ENCODE measurements around the gene OR8K3.

The OR8K3 gene

DNA sequence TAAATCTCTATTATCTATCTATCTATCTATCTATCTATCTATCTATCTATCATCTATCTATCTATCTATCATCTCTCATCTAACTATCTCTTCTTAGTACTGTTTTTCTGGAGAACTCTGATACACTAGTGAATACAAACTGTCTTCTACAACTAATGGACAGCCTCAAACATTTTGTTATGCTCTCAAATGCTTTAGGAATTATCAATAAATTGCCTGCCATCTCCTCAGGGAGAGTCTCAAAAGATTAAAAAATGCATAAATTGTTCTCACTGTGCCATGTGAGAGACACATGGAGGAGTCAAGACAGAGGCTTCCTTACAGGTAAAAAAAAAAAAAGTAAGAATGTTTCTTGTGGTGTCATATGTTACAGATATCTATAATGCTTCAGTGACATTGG is at the start of gene OR8K3:
Gene OR8K3 (plus strand): TSS at position 301 of the 400 bp plus-strand sequence. CDS start 3,163 bp downstream, outside the sequence.
- no peak for DNase-seq

DNA sequence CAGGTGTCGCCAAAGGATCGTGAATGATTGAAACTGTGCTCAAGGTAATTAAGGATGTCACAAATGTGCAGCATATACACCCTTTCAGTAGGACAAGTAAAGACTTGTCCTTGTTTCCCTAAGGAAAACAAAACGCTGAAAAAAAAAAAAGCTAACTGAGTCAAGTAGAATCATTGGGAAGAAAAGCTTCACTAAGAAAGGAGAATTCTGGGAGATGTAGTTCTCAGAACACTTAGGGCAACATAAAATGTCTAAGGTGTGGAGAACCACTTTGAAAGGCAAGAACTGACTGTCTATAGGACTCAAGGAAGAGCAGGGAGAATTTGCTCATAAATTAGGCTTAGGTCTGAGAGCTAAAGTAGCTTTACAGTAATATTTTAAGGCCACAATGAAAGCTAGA is 43.9 kb upstream of the OR8K3 start:
- no peak for DNase-seq

DNA sequence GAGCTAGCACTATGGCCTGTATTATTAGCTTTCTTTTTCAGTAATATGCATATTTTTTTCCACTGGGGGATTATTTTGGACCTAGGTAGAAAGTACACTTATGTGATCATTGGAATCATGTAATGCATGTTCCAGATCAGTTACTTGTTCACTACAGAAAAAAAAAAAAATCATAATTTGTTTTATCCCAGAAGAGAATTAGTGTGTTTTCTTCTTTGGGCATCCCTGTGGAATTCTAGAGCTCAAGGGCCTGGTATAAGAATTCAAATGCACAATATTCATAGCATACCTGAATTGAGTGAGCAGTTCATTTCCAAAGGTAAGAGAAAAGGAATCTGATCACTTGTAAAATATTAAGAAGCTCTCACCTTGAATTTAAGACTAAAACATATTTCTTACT is 41.1 kb upstream of the OR8K3 start, which contains the start of gene OR5T1:
Gene OR5T1 (plus strand): TSS at position 301 of the 400 bp plus-strand sequence. CDS start 1,485 bp downstream, outside the sequence.
- DNase-seq, result no peak

DNA sequence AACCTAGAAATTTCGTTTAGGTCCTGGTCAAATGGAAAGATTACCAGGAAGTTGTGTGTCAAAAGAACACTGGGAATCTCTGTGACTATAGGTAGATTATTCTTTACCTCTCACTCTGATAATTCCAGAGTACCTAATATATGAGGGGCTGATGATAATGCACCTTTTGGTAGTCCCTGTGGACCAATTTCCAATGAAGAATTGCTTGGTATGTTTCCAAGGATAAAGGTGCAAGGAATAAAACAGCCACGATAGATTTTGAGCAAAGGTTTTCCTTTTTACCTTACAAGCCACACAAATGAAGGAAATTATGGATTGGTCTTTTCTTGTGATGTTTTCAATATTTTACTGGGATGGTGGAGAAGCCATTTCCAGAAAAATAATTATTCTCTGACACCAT is 22.8 kb upstream of the OR8K3 start, which contains the start of gene OR8H1:
Gene OR8H1 (minus strand): TSS at position 101 of the 400 bp plus-strand sequence. CDS start 1,192 bp downstream, outside the sequence.
- DNase-seq, result no peak

DNA sequence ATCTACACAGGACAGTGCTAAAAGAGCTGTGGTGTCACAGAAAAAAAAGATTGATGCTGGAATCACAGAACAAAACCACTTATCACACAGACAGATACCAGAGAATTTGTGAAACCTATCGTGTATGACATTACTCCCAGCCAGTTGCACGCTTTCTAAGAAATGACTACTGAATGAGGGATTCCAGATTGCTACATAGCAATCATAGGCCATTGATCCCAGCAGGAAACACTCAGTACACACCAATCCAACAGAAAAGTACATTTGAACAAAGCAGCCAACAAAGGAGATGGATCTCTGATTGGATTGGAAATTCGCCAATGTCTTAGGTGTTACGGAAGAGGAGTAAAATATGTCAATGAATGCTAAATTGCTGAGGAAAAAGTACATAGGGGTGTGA is 18.0 kb upstream of the OR8K3 start:
- DNase-seq, result no peak

DNA sequence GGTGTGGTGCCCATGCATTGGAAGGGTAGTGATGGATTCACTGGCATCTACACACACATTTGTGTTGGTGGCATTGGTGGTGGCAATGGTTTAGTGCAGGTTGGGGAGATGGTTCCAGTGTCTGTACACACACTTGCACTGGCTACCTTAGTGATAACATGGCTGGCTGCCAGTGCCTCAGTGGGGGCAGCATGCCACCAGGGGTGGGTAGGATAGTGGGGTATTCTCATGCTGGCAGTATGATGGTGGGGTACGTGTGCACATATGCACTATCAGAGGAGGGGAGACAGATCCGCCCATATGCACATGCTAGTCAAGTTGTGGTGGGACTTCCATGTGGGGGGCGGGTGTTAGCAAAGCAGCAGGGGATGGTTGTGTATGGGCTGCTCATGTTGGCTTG is 7.1 kb upstream of the OR8K3 start:
- DNase-seq, result no peak

DNA sequence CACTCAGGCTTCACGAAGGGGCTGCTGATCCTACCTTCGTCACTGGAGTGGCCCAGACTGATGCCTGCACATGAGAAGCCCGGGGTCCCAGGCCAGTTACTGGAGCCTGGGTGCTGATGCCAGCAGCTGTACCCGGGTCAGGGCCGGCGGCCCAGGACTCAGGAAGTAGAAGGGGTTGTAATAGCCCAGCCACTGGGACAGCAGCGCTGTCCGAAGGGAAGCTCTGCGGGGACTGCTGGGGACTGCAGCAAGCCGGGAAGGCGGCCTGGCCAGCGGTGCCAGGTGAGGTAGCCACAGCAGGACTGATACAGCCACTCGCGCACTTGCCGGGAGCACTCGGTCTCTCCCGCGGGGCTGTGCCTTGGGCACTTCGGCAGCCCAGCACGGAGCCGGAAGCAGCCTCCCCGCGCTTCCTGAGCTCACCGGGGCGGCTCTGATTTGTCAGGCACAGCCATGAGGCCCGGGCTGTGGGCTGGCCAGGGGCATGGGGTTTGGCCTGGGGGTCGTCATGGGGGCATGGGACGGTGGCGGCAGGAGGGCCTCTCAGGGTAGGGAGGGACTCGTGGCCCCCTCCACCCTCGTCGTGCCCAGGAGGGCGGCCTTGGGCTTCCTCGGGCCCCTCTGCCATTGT is 17.0 kb downstream of the OR8K3 start:
- DNase-seq, result no peak

DNA sequence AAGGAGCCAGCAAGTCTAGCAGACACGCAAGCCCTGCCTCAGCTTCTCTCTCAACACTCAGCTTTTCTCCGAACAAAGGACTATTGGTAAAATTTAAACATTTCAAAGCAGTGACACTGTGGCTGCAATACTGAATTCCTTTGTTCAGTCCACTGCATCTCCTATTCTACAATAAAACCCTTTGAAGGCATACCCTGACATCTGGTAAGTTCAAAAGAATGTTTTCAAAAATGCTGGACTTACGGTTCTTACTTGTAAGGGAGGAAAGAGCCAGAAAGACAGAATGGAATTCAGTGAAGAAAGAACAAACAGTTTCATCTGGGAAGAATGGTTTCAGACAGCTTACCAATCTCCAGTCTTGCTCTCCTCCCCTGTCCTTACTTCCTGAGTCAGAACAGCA is 18.2 kb downstream of the OR8K3 start:
- DNase-seq, result no peak

DNA sequence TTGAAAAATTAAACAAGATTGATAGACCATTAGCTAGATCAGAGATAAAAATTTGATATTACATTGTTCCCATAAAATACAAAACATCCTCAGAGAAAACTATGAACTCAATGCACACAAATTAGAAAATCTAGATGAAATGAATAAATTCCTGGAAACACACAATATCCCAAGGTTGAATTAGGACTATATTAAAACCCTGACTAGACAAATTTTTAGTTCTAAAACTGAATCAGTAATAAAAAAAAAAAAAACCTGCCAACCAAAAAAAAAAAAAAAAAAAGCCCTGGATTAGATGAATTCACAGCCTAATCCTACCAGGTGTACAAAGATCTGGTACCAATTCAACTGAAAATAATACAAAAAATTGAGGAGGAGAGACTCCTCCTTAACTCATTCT is 25.3 kb downstream of the OR8K3 start:
- no peak for DNase-seq

DNA sequence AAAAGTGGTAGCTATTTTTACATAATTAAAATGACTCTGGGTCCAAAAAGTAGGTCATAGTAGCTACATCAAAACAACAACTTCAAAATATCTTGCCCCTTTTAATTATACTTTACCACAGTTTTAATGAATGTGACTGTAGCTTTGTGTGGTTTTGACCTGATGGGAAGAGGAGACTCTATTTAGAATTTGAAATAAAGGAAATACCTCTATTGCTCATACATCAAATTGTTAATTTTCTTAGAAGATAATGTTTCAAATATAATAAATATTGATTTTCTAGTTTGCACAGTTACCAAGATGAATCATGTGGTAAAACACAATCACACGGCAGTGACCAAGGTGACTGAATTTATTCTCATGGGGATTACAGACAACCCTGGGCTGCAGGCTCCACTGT is 30.8 kb downstream of the OR8K3 start, which contains the start of gene OR8K1:
Gene OR8K1 (plus strand): TSS at position 301 of the 400 bp plus-strand sequence. CDS start 0 bp downstream, at position 301.
- DNase-seq, result no peak

DNA sequence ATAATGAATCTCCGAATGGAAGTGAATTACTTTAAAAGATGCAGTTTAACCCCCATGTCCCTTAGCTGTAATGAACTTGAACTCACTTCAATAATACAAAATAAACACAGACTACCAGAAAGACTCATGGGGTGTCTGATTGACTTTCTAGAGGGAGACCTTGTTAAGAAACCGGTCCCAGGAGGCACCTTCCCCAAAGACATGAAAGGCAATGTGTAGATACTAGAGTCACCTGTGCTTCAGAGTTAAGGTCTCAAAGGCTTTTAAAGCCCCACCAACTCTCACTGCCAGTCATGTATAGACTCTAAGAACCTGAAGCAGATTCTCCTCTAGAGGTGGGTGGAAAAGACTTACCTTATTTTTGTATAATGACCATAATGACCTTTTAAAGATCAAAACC is 39.0 kb downstream of the OR8K3 start, which contains the start of gene OR8J1:
Gene OR8J1 (plus strand): TSS at position 301 of the 400 bp plus-strand sequence. CDS start 5,956 bp downstream, outside the sequence.
- no peak for DNase-seq

All from activated CD4-positive, CD25-positive, alpha-beta regulatory T cell (primary cell).